Progenitor cell of endocrine pancreas (in vitro differentiated cells): ENCODE results near the gene TBC1D20. TPM values are rescaled to one million over a fixed set of nuclear protein-coding genes. Genes with fewer than 3 reads are reported as not detected.

Source experiments
- DNase-seq: peaks from one replicate; pipeline ENCODE4 v3.0.0; 2021; ENCODE audit warnings: low spot score; ENCODE audit not compliant: unreplicated experiment
- H3K27ac Mint-ChIP-seq: 2 replicates; pipeline ENCODE4 v1.8.0; 2021; ENCODE audit warnings: mild to moderate bottlenecking, moderate library complexity, mixed read lengths
- H3K27me3 Mint-ChIP-seq: 2 replicates; pipeline ENCODE4 v1.8.0; 2021; ENCODE audit warnings: mixed read lengths
- H3K36me3 Mint-ChIP-seq: 2 replicates; pipeline ENCODE4 v1.8.0; 2022; ENCODE audit warnings: mixed read lengths; ENCODE audit not compliant: insufficient read depth
- H3K4me1 Mint-ChIP-seq: 2 replicates; pipeline ENCODE4 v1.8.0; 2021; ENCODE audit warnings: low read depth, mixed read lengths
- H3K4me3 Mint-ChIP-seq: 2 replicates; pipeline ENCODE4 v1.8.0; 2021; ENCODE audit warnings: low read depth, mild to moderate bottlenecking, moderate library complexity, mixed read lengths
- H3K9me3 Mint-ChIP-seq: 2 replicates; pipeline ENCODE4 v1.8.0; 2021; ENCODE audit warnings: low read depth, mixed read lengths
- total RNA-seq: library from RNA; stranded (reverse); gene quantifications from 2 replicates; pipeline ENCODE4 v1.2.1, GENCODE V29; 2021
- TF ChIP-seq, protein P1 (sequence below): fragments of 200-600 bp; sonication (generic); IDR thresholded peaks from one replicate; pipeline ENCODE4 v1.5.0; 2021; ENCODE audit warnings: antibody characterized with exemption, mild to moderate bottlenecking; ENCODE audit not compliant: unreplicated experiment

TBC1D20 gene
- total RNA-seq, 1 donor from 2014 or later, result 33.2 TPM

DNA sequence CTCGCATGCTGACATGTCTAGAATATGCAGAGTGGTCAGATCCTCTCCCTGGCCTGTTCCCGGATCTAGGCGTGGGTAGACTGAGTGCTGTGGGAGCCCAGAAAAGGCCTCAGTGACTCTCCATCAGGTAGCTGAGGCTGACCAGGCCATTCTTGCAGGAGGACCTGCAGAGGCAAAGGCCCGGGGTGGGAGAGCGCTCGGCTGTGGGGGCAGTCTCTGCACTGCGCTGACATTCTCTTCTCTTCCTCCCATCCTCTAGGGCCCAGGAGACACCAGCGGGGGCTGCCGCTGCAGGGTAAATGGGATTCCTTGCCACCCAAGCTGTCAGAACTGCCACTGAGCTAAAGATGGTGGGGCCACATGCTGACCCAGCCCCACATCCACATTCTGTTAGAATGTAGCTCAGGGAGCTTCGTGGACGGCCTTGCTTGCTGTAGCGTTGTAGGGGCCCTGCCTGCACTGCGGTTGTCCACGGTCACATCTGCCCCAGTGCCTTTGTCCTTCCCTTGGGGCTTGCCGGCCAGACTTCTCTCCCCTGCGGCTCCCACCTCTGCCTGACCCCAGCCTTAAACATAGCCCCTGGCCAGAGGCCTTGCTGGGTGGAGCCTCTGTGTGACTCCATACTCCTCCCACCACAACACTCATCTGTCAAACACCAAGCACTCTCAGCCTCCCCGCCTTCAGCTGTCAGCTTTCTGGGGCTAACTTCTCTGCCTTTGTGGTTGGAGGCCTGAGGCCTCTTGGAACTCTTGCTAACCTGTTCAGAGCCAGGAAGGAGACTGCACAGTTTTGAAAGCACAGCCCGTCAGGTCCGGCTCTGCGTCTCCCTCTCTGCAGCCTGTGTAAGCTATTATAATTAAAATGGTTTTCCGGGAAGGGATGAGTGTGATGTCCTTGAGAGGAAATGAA is 32.0 kb downstream of the TBC1D20 start:
- H3K4me3 Mint-ChIP-seq, result no peak overlapping the region
- H3K4me1 Mint-ChIP-seq, result no peaks in the 10 kb centered on the region
- no peaks in the 10 kb centered on the region for H3K9me3 Mint-ChIP-seq
- H3K27ac Mint-ChIP-seq, result no peak overlapping the region
- H3K27me3 Mint-ChIP-seq, result no peaks in the 10 kb centered on the region
- peaks cover 10% of the 10 kb centered on the region for H3K36me3 Mint-ChIP-seq
- TF ChIP-seq, protein P1, sequence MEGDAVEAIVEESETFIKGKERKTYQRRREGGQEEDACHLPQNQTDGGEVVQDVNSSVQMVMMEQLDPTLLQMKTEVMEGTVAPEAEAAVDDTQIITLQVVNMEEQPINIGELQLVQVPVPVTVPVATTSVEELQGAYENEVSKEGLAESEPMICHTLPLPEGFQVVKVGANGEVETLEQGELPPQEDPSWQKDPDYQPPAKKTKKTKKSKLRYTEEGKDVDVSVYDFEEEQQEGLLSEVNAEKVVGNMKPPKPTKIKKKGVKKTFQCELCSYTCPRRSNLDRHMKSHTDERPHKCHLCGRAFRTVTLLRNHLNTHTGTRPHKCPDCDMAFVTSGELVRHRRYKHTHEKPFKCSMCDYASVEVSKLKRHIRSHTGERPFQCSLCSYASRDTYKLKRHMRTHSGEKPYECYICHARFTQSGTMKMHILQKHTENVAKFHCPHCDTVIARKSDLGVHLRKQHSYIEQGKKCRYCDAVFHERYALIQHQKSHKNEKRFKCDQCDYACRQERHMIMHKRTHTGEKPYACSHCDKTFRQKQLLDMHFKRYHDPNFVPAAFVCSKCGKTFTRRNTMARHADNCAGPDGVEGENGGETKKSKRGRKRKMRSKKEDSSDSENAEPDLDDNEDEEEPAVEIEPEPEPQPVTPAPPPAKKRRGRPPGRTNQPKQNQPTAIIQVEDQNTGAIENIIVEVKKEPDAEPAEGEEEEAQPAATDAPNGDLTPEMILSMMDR, result no peak
- DNase-seq, result no peak

DNA sequence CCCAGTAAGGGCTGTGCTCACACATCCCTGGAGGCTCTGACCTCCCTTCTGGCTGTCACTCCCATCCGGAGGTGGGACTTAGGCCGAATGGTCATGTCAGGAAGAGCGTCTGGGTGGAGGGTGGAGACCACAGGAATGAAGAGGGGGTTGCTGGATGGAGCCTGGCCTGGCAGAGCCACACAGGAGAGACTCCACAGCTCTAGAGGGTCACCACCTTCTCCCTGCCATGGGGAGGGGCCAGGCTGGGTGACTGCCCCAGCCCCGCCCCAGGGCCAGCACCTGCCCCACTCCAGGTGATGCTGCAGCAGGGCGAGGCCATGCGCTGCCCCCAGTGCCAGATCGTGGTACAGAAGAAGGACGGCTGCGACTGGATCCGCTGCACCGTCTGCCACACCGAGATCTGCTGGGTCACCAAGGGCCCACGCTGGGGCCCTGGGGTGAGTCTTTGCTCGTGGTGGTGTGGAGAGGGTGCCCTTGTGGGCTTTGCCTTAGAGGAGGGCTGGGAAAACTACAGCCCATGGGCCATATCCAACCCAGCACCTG is 33.6 kb downstream of the TBC1D20 start:
- TF ChIP-seq, protein P1, result no peak
- peaks cover 9% of the 10 kb centered on the region for H3K36me3 Mint-ChIP-seq

DNA sequence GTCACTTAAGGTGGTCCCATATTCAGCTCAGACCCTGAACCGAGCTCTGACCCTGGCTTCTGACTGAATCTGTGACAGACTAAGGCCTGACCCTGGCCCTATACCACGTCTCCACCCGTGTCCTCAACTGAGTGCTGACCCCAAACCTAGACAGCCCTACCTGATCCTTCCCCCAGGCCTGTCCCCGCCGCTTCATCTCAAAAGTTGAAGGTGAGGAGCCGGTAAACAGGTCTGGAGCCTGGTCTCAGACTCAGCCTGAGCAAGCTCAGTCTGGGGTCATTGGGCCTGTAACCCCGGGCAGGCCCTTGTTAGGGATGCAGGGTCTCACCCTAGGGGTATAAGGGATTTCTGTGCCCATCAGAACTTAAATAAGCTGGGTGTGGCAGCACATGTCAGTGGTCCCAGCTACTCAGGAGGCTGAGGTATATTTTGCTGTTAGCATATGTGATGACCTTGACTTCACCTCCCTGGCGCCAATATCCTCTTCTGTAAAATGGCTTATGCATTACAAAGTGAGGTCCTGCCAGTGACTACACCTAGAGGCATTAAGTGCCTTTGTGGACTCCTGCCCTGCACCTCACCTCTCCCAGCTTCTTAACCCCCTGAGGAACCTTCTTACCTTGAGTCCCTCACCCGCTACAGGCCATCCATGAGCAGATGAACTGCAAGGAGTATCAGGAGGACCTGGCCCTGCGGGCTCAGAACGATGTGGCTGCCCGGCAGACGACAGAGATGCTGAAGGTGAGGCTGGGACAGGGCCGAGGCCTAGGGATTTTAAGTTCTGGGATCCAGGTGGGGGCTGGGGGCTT is 34.3 kb downstream of the TBC1D20 start:
- peak overlapping the region; percentile 67 for H3K27ac Mint-ChIP-seq
- H3K4me1 Mint-ChIP-seq, result no peaks in the 10 kb centered on the region
- H3K27me3 Mint-ChIP-seq, result no peaks in the 10 kb centered on the region
- no peaks in the 10 kb centered on the region for H3K9me3 Mint-ChIP-seq
- no peak for DNase-seq
- H3K36me3 Mint-ChIP-seq, result peaks cover 9% of the 10 kb centered on the region
- TF ChIP-seq, protein P1, result no peak
- no peak overlapping the region for H3K4me3 Mint-ChIP-seq

More for the DNA sequence above, 33.6 kb downstream of the TBC1D20 start:
- Mint-ChIP-seq H3K9me3 (no peaks in the 10 kb centered on the region), H3K27me3 (no peaks in the 10 kb centered on the region), H3K4me3 (no peak overlapping the region), H3K4me1 (no peaks in the 10 kb centered on the region), H3K27ac (peak overlapping the region; percentile 67)
- no peak for DNase-seq

DNA sequence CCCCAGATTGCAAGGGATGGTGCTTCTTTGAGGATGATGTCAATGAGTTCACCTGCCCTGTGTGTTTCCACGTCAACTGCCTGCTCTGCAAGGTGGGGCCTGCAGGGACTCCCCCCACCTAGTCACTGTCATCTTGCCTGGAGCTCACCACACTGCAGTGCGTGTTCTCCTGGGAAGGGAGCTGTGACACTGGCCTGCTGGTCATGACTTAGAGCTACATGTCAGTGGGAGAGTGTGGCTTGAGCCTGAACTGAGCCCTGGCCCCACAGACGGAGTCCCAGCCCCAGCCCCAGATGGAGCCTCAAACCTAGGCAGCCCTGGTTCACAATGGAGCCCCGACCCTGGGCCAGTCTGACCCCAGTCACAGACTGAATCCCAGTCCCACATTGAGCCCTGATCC is 34.9 kb downstream of the TBC1D20 start:
- TF ChIP-seq, protein P1, result no peak
- Mint-ChIP-seq H3K4me1 (no peaks in the 10 kb centered on the region), H3K4me3 (no peak overlapping the region), H3K27me3 (no peaks in the 10 kb centered on the region), H3K9me3 (no peaks in the 10 kb centered on the region), H3K36me3 (peaks cover 9% of the 10 kb centered on the region), H3K27ac (no peak overlapping the region)
- no peak for DNase-seq

DNA sequence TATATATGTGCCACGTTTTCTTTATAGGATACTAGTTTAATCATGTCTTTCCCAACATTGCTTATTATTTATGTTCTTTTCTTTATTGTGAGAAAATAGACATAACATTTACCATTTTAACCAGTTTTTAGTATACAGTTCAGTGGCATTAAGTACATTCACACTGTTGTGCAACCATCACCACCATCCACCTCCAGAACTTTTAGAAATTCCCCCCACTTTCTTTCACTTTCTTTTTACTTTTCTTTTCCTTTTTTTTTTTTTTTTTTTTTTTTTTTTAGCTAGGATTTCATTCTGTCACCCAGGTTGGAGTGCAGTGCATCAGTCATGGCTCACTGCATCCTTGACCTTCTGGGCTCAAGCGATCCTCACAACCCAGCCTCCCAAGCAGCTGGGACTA is 35.8 kb downstream of the TBC1D20 start:
- no peak overlapping the region for H3K27ac Mint-ChIP-seq
- H3K27me3 Mint-ChIP-seq, result no peaks in the 10 kb centered on the region

More for the DNA sequence above, 35.8 kb downstream of the TBC1D20 start:
- H3K36me3 Mint-ChIP-seq, result peaks cover 14% of the 10 kb centered on the region
- H3K4me1 Mint-ChIP-seq, result no peaks in the 10 kb centered on the region
- TF ChIP-seq, protein P1, result no peak
- no peaks in the 10 kb centered on the region for H3K9me3 Mint-ChIP-seq
- DNase-seq, result no peak
- H3K4me3 Mint-ChIP-seq, result no peak overlapping the region
